AG10803 (cell line): ENCODE data around the gene SPATA1.

ENCODE experiments used
- DNase-seq: peaks from one replicate; pipeline ENCODE4 v3.0.0; 2010; ENCODE audit warnings: low read depth
- H3K4me3 ChIP-seq: 2 replicates; pipeline ENCODE4 v1.5.1; 2011; ENCODE audit warnings: mild to moderate bottlenecking, low read length, control low read depth
- TF ChIP-seq, protein P1 (sequence below): conservative IDR thresholded peaks from 2 replicates; pipeline ENCODE4 v1.5.1; 2011; ENCODE audit warnings: mild to moderate bottlenecking, low read length, control low read depth, inconsistent platforms

SPATA1 gene

GRCh38 chr1:84480650-84481049 is 25.5 kb upstream of the SPATA1 start:
- TF ChIP-seq, protein P1, sequence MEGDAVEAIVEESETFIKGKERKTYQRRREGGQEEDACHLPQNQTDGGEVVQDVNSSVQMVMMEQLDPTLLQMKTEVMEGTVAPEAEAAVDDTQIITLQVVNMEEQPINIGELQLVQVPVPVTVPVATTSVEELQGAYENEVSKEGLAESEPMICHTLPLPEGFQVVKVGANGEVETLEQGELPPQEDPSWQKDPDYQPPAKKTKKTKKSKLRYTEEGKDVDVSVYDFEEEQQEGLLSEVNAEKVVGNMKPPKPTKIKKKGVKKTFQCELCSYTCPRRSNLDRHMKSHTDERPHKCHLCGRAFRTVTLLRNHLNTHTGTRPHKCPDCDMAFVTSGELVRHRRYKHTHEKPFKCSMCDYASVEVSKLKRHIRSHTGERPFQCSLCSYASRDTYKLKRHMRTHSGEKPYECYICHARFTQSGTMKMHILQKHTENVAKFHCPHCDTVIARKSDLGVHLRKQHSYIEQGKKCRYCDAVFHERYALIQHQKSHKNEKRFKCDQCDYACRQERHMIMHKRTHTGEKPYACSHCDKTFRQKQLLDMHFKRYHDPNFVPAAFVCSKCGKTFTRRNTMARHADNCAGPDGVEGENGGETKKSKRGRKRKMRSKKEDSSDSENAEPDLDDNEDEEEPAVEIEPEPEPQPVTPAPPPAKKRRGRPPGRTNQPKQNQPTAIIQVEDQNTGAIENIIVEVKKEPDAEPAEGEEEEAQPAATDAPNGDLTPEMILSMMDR: no peak
- H3K4me3 ChIP-seq: peak overlapping the region; percentile 75; the same call in 1 of the 2 replicates
- no peak for DNase-seq

GRCh38 chr1:84481317-84481716 is 24.9 kb upstream of the SPATA1 start:
- no peak for DNase-seq
- TF ChIP-seq, protein P1: no peak
- H3K4me3 ChIP-seq: no peak overlapping the region

GRCh38 chr1:84488107-84488506 is 18.1 kb upstream of the SPATA1 start:
- DNase-seq: no peak
- no peak overlapping the region for H3K4me3 ChIP-seq
- TF ChIP-seq, protein P1: no peak

DNA sequence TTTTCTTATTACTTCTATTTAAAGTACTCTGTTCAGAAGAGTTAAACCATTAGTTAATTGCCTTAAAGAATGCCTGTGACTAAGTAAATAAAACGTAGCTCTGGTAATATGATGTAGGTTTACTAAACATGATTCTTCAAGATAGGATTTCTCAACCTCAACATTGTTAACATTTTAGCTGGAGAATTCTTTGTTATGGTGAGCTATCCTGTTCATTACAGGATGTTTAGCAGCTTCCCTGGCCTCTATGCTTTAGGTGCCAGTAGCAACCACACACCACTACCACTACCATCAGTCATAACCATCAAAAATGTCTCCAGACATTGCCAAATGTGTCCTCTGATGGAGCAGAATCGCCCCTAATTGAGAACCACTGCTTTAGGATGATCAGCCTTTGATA is 16.4 kb upstream of the SPATA1 start:
- DNase-seq: peak; percentile 29
- TF ChIP-seq, protein P1: no peak
- no peak overlapping the region for H3K4me3 ChIP-seq

DNA sequence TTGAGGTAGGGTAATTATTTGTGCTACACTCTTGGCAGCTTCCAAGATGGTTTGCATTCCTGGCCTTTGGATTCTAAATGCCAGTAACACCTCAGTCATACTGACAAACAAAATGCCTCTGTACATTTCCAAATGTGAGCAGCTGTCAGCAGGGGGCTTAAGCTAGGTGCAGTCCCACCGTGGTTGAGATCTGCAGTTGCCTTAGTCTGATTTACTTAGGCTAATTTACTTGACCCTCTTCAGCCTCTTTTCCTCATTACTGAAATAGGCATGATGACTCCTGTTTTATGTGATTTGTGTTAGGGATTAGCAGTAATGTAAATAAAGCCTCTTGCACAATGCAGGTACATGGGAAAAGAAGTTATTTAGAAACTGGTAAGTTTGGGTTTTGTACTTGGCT is 13.5 kb upstream of the SPATA1 start:
- H3K4me3 ChIP-seq: no peak overlapping the region
- peak; percentile 15 for DNase-seq
- TF ChIP-seq, protein P1: no peak

DNA sequence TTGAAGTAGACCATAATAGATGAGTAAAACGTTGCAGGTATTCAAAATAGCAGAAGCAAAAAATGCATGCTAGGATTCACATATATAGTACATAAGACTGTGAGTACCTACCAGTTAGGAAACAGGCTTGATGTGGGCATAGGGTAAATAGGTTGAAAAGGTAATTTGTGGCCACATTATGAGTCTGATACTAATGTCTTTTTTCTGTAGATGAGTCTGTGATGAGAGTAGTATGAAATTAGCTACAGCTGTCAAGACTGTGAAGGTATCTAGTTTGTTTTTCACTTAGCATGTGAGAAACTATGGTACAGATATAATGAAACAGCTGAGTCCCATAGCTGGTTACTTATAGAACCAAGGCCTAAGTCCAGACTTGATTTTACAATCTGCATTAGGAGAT is 12.4 kb upstream of the SPATA1 start:
- DNase-seq: no peak
- H3K4me3 ChIP-seq: no peak overlapping the region
- TF ChIP-seq, protein P1: no peak

GRCh38 chr1:84496498-84496897 is 9.7 kb upstream of the SPATA1 start:
- H3K4me3 ChIP-seq: no peak overlapping the region
- DNase-seq: no peak
- TF ChIP-seq, protein P1: no peak
